Retina (tissue), 1 donor: Measurements from ENCODE around the gene PLEKHA6.
"Not testable (repeated sequence)": the region's sequence is repeated elsewhere in the genome, so short reads cannot be mapped to it uniquely, and the experiment has no call there.

Experiments
- DNase-seq: peaks from one replicate; pipeline ENCODE4 v3.0.0-alpha.2; 2016

PLEKHA6 gene

DNA sequence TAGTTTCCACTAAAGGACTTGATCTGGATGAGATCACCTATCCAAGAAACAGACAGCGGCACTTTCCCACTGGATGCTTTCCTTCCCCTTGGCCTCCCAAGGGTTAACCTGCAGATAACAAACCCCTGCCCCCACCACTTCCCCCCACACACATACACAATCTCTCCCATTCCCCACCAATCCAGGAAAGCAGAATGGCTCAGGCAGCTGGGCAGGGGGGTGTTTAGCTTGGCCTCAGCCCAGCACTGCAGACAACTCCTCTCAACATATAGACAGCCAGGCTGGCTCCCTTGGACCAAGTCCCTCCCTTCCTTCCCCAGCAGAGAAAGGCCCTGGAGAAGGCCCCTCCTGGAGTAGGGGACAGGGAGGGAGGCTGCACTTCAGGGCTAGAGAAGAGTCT, 24.6 kb downstream of the PLEKHA6 start:
- no peak for DNase-seq

DNA sequence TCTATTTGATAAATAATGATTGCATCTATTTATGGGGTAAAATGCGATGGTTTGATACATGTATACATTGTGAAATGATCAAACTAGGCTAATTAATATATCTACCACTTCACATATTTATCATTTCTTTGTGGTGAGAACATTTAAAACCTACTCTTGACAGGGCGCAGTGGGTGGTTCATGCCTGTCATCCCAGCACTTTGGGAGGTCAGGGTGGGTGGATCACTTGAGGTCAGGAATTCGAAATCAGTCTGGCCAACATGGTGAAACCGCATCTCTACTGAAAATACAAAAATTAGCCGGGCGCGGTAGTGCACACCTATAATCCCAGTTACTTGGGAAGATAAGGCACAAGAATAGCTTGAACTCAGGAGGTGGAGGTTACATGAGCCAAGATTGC, 25.3 kb downstream of the PLEKHA6 start:
- DNase-seq = no peak

DNA sequence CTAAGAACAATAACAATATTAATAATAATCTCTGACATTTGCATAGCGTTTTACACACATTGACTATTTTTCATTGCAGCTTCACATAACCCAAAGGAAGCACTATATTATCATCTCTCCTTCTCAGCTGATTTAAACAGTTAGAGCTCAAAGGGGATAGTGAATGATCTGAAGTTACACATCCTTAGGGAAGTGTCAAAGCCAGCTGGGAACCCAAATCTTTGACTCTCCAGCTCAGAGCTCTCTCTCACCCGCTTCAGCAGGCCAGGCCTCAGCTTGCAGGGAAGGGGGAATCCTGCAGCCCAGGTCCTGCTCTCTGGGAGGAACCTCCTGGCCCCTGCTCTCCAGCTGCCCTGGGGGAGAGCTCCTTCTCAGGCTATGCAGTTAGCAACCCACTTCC, 26.3 kb downstream of the PLEKHA6 start:
- DNase-seq = no peak

DNA sequence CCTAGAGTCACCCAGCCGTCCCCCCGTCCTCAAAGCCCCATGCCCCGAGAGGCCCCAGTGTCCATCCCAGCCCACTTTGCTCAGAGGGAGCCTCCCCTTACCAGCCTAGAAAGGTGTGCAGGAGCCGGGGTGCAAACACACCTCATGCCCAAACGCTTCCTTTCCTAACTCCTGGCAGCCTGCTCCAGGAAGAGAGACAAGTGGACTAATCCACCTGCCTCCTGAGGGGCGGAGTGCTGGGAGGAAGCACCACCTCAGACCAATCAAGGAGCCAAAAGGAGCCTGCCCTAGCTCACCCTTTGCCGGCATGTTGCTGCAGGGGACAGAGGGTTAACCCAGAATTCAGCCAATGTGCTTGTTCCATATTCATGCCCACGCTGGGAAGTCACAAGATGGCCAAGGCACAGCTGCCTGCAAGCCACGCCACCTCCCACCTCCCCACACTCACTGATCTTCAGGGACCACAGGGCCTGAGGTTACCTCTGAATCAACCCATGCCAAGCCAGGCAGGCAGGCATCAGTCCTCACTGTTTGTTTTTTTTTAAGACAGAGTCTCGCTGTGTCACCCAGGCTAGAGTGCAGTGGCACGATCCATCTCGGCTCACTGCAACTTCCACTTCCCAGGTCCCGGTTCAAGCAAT, 27.8 kb downstream of the PLEKHA6 start:
- DNase-seq = no peak

DNA sequence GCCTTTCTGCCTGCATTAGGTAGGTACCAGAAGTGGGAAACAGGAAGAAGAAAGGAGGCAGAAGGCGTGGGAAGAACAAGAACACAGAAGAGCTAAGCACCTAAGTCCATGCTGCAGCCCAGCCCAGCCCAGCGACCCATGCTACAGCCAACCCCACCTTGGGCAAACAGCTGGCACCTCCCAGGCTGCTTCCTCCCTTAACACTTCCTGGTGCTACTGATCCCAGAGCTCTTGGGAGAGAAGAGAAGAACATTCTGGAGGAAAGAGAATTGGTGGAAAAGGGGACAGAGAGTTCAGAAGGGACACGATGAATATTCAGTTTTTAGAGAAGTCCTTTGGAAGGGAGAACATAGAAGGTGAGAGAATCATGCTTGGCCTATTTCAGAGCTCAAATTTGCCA, 28.5 kb downstream of the PLEKHA6 start:
- no peak for DNase-seq

DNA sequence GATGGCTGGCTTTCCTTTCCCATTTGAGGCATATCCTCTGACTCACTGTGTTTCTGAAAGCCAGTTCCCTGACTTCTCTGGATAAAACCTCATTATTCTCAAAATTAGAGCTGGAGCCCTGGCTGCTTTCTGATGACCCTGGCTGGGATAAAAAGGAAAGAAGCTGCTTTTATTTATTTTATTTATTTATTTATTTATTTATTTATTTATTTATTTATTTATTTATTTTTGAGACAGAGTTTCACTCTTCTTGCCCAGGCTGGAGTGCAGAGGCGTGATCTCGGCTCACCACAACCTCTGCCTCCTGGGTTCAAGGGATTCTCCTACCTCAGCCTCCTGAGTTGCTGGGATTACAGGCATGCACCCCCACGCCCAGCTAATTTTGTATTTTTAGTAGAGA, 31.9 kb downstream of the PLEKHA6 start:
- not testable (repeated sequence) for DNase-seq

DNA sequence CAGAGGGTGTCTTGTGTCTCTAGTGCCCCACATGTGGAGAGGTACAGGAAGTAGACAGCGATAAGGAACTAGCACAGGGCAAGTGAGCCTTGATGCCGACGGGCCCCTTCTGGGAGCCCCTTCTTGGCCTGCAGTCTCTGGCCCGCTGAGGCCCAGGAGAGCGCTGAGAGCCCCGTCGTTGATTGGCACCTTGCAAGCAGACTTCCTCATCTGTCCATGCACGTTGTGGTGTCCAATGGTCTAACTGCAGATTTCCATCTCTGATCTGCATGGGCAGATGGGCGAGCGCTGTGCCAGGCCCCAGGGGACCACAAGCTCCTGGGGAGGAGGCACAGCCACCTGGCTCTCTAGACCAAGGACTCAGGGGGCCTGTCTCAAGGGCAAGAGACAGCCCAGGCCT, 32.4 kb downstream of the PLEKHA6 start:
- no peak for DNase-seq

DNA sequence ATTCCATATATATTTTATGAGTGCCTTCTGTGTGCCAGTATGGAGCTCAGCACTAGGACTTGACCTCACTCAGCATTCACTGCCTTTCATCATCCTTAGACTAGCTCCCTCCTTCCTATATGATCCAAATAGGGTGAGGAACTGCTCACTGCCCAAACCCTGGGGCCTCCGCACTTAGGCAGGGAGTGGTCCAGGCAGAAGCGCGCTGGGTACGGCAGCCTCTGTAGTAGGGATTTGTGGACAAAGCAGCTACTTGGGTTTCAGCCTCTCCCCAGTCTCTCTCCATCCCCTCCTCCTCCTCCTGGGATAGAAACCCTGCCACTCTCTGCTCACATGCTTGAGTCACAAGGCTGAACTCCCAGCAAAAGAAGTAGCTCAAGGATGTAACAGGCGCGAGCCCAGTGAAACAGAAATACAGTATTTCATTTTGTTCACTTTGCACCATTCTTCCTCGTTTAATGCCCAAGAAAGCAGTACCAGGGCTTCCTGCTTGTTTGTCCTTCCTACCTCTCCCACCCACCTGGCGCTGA, 32.9 kb downstream of the PLEKHA6 start:
- DNase-seq = no peak

DNA sequence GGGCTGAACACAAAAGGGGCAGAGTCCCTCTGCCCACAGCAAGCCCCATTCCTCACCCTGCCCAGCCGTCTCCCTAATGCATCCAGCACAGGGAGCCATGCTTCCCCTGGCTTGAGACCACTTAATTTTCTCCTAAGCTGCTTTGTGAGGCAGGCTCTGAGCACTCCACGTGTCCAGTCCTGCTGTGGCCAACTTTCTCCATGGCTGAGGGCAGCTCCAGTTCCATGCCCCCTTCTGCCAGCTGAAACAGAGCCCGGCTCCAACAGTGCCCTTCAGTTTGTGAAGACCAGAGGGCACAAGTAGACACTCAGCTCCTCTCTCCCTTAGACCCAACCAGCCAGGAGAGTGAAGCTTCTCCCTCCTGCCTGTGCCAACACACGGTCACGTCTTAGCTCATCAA, 33.8 kb downstream of the PLEKHA6 start:
- no peak for DNase-seq

DNA sequence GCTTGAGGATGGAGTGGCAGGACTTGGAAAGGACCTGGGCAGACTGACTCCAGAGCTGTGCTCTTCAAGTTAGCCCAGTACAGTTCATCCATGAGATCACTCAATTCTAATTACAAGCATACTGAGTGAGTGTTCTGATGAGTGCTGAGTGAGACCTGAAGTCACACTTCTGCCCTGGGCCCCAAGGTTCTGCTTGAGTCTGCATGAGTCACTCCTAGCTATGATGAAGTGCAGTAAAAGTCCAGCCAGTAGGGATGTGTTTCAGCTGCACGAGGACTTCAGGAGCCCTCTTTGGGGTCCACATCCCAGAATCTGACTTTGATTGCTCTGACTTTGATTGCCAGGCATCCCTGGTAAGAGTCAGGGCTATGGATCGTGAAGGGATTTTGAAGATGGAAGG, 35.8 kb downstream of the PLEKHA6 start:
- no peak for DNase-seq

DNA sequence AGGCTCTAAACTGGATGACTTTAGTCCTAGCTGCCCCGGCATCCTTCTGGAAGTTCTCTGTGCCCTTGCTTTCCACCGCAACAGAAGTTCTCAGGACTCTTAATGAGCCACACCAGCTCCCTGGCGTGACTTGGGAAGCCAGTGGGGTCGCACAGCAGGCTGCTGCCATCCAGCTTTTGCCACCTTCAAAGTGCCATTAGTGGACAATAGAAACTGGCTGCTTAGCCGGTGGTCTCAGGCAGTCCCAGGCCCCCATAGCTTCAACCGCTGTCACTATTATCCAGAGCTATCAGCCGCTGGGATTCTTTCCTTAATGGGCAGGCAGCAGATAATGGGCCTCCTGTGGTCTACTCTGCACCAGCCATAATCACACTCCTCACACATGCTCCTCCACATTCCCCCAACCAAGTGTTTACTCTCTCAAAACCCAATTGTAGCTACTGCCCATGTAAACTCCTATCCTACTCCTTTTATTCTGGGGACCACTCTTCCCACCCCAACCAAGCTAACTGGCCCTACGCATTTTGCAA, 37.3 kb downstream of the PLEKHA6 start:
- peak; percentile 79 for DNase-seq

DNA sequence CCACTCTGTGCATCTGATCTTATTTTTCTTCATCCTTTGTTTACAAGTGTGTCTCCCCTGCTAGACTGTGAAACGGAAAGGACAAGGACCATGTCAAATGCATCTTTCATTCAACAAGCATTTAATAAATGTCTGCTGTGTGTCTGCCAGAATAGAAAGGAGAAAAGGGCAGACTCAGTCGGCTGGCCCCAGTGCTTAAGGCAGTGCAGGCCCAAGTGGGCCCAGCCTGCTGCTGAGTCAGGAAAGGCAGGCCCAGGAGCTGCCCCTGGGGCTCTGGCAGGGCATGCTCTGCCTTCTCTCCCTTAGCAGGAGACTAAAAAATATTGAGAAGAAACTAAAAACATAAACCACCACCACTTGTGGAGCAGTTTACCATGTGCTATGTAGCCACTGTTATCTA, 38.1 kb downstream of the PLEKHA6 start:
- DNase-seq = no peak

DNA sequence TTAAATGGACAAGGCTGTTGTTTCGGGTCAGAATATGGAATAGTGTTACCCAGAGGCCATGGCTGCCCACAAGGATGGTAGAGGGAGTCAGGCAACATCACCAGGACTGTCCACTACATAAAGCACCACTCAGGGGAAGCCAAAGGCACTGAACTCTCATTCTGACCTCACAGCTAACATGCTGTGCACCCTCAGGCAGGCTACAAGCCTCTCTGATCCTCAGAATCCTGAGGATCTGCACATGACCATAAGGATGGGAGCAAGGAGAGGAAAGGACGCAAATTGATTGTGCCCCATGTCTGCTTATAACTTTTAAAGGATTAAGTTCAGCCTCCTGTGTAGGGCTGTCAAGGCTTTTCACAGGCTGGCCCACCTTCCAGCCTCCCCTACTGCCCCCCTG, 38.7 kb downstream of the PLEKHA6 start:
- no peak for DNase-seq

DNA sequence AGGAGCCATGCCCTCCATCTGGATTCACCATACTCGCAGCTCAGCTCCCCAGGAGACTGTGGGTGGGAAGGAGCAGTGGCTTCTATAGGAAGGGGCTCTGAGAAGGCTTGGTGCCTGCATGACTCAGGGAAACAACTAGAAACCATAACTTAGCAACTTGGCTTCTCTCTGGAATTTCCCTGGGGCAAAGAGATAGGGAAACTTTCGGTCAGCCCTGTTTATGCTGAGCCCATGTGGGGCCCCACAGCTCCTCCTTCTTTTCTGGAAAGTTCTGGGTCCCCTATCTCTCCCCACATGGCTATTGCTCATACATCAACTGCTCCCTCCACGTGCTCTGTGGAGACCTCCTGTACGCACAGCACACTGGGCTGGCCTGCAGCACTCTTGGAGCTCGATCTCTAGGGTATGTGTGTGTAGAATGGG, 39.3 kb downstream of the PLEKHA6 start:
- no peak for DNase-seq

DNA sequence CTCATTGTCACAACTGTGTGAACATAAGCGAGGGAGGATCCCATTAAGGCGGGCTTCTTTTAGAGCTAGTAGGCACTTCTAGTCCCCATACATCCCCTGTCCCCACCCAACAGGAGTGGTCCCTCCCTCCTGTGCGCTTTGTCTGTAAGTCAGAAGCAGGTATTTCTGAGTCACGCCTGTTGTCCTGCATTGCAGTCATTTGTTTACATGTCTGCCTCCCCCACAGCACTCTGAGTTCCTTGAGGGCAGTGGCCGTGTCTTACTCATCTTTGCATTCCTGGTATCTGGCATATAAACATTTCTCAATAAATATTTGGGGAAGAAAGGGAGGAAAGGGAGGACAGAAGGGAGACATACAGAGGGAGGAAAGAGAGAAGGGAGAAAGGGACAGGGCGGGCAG, 40.3 kb downstream of the PLEKHA6 start:
- DNase-seq = no peak

DNA sequence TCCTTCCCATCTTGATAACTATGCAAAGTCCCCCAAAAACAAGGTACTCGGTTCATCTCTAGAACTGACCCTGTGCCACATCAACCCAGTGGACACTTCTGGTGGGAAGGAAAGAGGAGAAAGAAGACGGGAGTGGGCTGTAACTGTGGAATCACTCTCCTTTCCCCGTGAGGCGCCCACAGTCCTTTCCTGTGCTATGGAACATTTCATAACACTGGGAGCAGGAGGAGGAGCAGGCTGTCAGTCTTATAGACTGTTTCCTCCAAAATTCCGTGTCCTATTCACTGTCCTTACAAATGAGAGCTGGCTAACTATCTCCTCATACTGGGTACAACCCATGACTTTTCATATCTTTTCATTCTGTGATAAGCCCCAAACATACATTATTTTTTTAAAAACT, 40.7 kb downstream of the PLEKHA6 start:
- DNase-seq = no peak

DNA sequence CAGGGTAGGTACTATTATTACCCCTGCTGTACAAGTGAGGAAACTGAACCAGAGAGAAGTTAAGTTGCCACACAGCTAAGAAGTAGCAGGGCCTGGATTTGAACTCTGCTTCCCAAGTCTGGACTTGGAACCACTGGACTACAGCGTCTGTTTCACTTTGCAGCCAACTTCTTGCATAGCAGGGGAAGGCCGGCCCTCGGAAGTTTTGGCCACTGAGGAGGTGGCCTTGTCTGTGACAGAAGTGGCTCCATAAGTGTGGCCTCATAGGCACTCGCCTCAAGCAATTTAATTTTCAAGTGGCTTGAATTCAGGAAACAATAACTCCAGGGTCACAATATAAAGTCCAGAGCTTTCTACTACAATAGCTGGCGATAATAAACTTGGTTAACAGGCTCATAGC, 41.4 kb downstream of the PLEKHA6 start:
- DNase-seq = no peak

DNA sequence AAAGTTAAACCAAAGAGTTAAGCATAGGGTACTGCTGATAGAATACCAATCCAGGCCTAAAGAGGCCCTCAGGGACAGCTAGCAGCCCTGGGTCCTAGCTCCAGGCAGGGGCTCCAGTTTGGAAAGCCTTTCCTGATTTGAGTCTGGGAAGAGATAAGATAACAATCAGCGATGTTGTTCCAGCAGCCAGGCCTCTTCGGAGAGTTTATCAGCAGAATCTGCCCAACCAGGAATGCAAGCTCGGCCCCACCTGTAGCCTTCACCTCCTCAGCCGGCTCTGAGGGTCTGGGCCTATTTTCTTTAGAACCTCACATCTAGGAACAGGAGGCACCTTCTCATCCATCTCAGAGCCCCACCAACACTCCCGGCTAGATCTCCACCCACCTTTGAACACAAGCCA, 42.6 kb downstream of the PLEKHA6 start:
- no peak for DNase-seq

DNA sequence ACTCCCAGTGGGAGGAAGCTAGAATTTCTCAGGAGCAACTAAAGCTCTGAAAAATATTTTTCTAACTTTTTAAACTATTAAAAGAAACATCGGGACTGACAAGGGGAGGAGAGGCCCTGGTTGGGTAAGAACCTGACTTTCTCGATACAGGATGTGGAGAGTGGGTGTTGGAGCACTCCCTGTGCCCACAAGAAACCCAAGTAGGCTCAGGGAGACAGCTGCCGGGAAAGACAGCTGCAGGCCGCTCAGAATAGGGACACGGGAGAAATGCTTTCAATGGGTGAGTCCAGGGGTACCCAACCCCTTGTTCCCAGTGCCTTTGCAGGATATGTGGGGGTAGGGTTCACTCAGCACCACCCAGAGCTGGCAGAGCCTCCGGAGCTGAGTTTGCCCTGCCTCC, 43.6 kb downstream of the PLEKHA6 start:
- DNase-seq = no peak

DNA sequence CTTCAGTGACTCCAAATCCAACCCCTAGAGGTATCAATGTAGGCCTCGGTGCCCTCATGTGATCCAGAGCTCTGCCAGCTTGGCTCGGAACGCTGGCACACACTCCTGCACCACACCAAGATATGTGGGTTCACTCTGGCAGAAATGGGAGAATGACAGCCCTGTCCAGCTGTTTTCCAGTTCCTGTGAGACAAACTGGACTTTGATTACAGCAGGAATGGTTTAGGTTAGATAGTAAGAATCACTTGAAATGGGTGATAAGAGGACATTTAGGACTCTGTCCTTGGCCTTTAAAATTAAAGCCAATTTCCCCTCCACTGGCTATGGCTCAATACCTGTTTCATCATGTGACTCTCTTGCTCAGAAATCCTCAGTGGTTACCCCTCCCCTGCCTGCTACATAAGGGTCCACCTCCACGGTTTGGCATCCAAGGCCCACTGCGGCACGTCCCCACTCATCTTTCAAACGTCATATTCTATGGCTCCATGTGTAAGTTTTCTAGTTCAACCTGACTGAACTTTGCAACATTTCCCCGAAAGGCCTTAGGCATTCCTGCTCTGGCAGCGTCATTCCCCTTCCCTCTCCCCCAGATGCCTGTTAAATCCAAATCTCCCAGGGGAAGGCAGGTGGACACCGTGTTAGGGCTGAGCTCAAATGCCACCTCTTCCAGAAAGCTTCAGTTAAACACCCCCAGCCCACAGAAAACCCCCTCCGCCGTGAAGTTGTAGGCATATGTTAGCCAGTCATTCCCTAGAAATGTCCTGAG, 44.7 kb downstream of the PLEKHA6 start:
- DNase-seq = no peak

DNA sequence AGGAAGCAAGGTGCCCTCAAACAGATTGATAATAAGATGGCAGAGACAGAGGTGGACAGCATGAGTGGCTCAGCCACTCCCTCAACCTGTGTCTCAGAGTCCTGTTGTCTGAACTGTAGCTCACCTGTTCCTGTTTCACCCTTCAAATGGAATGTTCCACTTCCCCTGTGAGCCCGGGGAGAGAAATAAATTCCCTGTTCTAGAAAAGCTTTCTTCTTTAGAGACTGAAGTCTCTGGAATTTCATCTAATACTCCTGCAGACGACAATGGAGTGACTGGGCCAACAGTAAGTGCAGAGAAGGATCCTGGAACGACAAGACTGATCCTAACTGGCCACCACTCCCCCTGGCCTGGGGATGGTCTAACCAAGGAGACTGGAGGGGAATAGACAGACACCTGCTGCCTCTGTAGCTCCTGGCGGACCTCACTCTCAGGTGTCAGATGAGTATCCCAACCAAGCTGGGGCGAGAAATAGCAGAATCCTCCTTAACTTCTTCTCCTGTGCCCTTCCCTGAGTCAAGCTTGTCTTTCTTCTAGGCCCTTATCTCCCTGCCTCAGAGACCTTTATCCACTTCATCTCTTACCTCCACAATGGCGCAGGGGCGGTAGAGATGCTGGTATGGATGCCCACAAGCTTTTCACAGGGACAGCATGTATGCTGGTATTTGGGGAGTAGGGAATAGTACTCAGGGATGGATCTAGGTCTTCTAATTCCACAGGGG, 45.4 kb downstream of the PLEKHA6 start:
- DNase-seq = no peak

DNA sequence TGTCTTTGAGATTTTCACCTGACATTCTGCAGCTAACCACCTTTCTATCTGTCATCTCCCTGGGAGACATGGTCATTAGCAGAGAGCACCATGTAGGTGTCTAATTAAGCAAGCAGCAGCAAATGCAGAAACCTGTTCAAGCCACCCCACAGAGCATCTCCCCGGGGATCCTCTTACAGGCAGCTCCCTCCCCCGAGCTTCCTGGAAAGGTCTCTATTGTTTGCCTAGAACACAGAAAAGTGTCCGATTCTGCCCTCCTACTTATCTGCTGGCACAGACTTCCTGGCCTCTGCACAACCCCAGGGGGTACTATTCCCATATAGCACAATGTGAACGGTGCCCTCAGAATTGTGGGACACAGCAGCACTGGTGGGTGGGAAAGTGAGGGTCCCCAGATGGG, 46.1 kb downstream of the PLEKHA6 start:
- DNase-seq = no peak

DNA sequence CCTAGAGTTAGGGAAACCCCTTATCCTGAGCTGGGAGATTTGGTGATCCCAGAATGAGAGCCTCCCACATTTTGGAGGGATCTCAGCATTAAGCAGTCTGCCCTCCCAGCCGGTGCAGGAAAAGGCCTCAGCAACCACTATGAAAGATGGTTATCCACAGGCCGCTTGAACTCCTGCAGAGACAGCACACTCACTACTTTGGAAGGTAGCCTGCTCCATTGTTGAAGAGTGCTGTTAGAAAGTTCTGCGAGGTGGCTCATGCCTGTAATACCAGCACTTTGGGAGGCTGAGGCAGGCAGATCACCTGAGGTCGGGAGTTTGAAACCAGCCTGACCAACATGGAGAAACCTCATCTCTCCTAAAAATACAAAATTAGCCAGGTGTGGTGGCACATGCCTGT, 48.8 kb downstream of the PLEKHA6 start:
- DNase-seq = not testable (repeated sequence)
